22Rv1 (cell line): Measurements from ENCODE around the gene SWAP70.
A peak's percentile ranks its signal among the peaks of the same experiment; 100 is the strongest.

Source experiments
- H3K27ac ChIP-seq: fragments of 450-650 bp; 2 replicates; pipeline ENCODE4 v1.5.1; 2017
- ZFX ChIP-seq: fragments of 450-650 bp; IDR thresholded peaks from 2 replicates; pipeline ENCODE4 v1.6.1; 2017; ENCODE audit warnings: antibody characterized with exemption, borderline replicate concordance
- TF ChIP-seq, protein P1 (sequence below): fragments of 450-650 bp; IDR thresholded peaks from 2 replicates; pipeline ENCODE4 v1.5.1; 2017; ENCODE audit warnings: mild to moderate bottlenecking

Gene SWAP70

GRCh38 chr11:9752091-9752490 is 88.2 kb downstream of the SWAP70 start:
- TF ChIP-seq, protein P1, sequence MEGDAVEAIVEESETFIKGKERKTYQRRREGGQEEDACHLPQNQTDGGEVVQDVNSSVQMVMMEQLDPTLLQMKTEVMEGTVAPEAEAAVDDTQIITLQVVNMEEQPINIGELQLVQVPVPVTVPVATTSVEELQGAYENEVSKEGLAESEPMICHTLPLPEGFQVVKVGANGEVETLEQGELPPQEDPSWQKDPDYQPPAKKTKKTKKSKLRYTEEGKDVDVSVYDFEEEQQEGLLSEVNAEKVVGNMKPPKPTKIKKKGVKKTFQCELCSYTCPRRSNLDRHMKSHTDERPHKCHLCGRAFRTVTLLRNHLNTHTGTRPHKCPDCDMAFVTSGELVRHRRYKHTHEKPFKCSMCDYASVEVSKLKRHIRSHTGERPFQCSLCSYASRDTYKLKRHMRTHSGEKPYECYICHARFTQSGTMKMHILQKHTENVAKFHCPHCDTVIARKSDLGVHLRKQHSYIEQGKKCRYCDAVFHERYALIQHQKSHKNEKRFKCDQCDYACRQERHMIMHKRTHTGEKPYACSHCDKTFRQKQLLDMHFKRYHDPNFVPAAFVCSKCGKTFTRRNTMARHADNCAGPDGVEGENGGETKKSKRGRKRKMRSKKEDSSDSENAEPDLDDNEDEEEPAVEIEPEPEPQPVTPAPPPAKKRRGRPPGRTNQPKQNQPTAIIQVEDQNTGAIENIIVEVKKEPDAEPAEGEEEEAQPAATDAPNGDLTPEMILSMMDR: no peak
- no peak for TF ChIP-seq ZFX
- H3K27ac ChIP-seq: no peak overlapping the region

GRCh38 chr11:9753021-9753420 is 89.1 kb downstream of the SWAP70 start:
- TF ChIP-seq ZFX: no peak
- TF ChIP-seq, protein P1: no peak
- H3K27ac ChIP-seq: no peak overlapping the region

GRCh38 chr11:9754010-9754471 is 90.2 kb downstream of the SWAP70 start:
- no peak for TF ChIP-seq ZFX
- TF ChIP-seq, protein P1: no peak
- no peak overlapping the region for H3K27ac ChIP-seq

- no peak for TF ChIP-seq ZFX
- TF ChIP-seq, protein P1: no peak
- H3K27ac ChIP-seq: no peak overlapping the region
These were observed 91.8 kb downstream of the SWAP70 start for GRCh38 chr11:9755561-9756185.

DNA sequence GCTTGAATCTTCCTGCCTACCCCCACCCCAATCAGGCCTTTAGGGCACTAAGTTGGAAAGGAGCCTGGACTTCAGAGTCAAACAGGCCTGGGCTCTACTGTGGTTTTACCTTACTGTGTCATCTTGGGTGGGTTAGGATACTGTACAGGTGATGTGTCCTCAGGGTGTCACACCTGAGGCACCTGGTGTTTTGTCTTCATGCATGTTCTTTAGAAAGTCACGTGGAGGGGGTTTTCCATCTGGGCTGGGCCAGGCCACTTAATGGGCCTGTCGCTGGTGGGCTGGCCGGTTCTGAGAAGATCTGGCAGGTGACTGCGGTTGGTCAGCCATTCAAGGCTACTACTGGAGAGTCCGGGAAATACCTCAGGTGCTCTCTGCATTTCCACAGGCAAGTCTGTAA is 92.6 kb downstream of the SWAP70 start:
- no peak overlapping the region for H3K27ac ChIP-seq
- no peak for TF ChIP-seq ZFX
- TF ChIP-seq, protein P1: no peak

DNA sequence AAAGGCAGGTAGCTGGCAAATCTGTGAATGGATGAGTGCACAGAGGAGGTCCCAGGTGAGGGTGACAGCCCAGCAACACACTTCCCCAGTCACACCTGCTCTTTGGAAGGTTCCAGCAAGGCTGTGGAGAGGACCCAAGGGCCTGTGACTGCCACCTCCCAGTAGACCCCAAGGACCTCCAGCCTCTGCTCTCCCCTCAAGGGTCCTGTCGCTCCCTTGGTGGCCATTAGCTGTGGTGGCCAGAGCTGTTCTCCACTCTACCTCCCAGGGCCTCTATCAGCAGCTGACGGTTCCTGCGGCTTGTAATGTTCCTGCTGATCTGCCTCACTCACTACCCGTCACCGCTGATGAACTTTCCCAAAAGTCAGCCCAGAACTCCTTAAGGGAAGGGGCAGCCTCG is 93.0 kb downstream of the SWAP70 start:
- no peak overlapping the region for H3K27ac ChIP-seq
- TF ChIP-seq ZFX: no peak
- TF ChIP-seq, protein P1: no peak

DNA sequence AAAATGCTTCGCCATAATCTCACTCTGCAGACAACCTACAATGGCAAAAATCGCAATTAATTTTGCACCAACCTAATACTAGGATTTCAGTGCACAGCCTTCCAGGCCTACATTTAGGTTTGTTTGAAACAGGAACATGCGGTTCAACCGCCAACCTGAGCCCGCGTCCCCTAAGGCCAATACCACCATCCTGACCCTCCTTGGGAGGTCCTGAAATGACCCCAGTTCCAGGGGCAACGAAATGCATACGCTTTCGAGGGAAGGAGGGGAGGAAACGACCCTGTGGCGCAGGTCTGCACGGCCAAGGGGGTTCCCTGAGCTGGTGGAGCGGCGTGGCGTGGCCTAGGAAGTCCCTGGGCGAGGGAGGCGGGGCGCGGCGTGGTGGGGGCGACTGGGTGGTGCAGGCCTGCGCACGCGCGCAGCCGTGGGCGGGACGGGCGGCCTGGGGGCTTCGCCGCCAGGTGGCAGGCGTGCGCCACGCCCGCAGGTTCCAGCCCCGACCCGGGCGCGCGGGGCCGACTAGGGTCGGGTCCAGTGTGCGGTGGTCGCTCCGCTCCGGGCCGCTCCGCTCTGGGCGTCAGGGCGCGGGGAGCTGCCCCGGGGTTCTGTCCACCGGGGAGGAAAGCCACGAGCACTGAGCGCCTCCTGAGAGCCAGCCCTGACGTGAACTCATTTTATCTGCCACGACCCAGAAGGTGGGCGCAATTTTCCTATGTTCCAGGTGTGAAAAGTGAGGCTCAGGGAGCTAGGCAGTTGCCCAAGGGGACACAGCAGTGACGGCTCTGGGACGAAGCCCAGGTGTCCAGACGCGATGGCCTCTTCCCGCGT is 94.1 kb downstream of the SWAP70 start:
- peak overlapping the region; percentile 75 for H3K27ac ChIP-seq
- TF ChIP-seq ZFX: no peak
- TF ChIP-seq, protein P1: peak; percentile 96
